SK-N-SH (cell line): Measurements from ENCODE around the gene ACTR3. TPM values are rescaled to one million over a fixed set of nuclear protein-coding genes. Genes with fewer than 3 reads are reported as not detected.
A peak's percentile ranks its signal among the peaks of the same experiment; 100 is the strongest.

Source experiments
- CTCF ChIA-PET: fragments of 300-600, 350-600 bp; formaldehyde crosslinking; extraction: SDS; loops from one replicate; lab custom pipeline; 2021; lab: Yijun Ruan, JAX
- POLR2A ChIA-PET: fragments of 350-600 bp; sonication (Branson Sonifier 250); formaldehyde crosslinking; extraction: SDS; loops from one replicate; lab custom pipeline; 2020; ENCODE audit warnings: antibody characterized with exemption, inconsistent platforms; lab: Yijun Ruan, JAX
- DNase-seq: peaks from one replicate; pipeline ENCODE4 v3.0.0; 2012
- H2AFZ ChIP-seq: fragments of 200-600 bp; sonication (generic); 2 replicates; pipeline ENCODE4 v1.8.1; 2016; ENCODE audit warnings: antibody characterized with exemption, mild to moderate bottlenecking, low read depth
- H3F3A ChIP-seq: fragments of 200-600 bp; sonication (generic); replicated peaks from 2 replicates; pipeline ENCODE3; 2016; ENCODE audit warnings: antibody characterized with exemption, mild to moderate bottlenecking; ENCODE audit not compliant: insufficient read depth
- H3K27ac ChIP-seq, 2 experiments: fragments of 200-500 bp in 1 of 2; fragments of 200-600 bp in 1 of 2; sonication (Bioruptor generic) in 1 of 2; sonication (generic), shearing (Covaris generic) in 1 of 2; 2 replicates each; pipeline versions ENCODE4 v1.5.1 to v1.6.1; 2014 to 2016; ENCODE audit warnings: low read depth in 2 of 2, inconsistent platforms in 1 of 2, low read length in 1 of 2, mild to moderate bottlenecking in 1 of 2, mixed read lengths in 1 of 2
- H3K27me3 ChIP-seq: fragments of 200-600 bp; sonication (generic), shearing (Covaris generic); 2 replicates; pipeline ENCODE4 v1.6.1; 2016; ENCODE audit warnings: mixed run types; ENCODE audit not compliant: insufficient read depth
- H3K36me3 ChIP-seq, 2 experiments: fragments of 200-500 bp in 1 of 2; fragments of 200-600 bp in 1 of 2; sonication (Bioruptor generic) in 1 of 2; sonication (generic) in 1 of 2; replicated peaks in 1 of 2; 2 replicates each; pipeline versions ENCODE3 to v1.5.1; 2014 to 2016; ENCODE audit warnings: low read length in 1 of 2, mild to moderate bottlenecking in 1 of 2; ENCODE audit not compliant: insufficient read depth in 2 of 2, control insufficient read depth in 1 of 2
- H3K4me1 ChIP-seq, 2 experiments: fragments of 200-500 bp in 1 of 2; fragments of 200-600 bp in 1 of 2; sonication (Bioruptor generic) in 1 of 2; sonication (generic), shearing (Covaris generic) in 1 of 2; 2 replicates each; pipeline versions ENCODE4 v1.5.1 to v1.6.1; 2014 to 2016; ENCODE audit warnings: low read depth in 1 of 2, low read length in 1 of 2, mixed run types in 1 of 2; ENCODE audit not compliant: insufficient read depth in 2 of 2, control insufficient read depth in 1 of 2
- H3K4me2 ChIP-seq: fragments of 200-600 bp; sonication (generic), shearing (Covaris generic); 2 replicates; pipeline ENCODE4 v1.6.1; 2017; ENCODE audit warnings: mixed run types
- H3K4me3 ChIP-seq, 2 experiments: fragments of 200-500 bp in 1 of 2; fragments of 200-600 bp in 1 of 2; sonication (Bioruptor generic) in 1 of 2; sonication (generic), shearing (Covaris generic) in 1 of 2; 2 replicates each; pipeline versions ENCODE4 v1.5.1 to v1.8.1; 2014 to 2016; ENCODE audit warnings: low read depth in 2 of 2, inconsistent platforms in 1 of 2, low read length in 1 of 2, mild to moderate bottlenecking in 1 of 2, mixed read lengths in 1 of 2, moderate library complexity in 1 of 2
- H3K79me2 ChIP-seq: fragments of 200-600 bp; sonication (generic); 2 replicates; pipeline ENCODE4 v1.8.1; 2017; ENCODE audit warnings: mild to moderate bottlenecking; ENCODE audit not compliant: insufficient read depth
- H3K9ac ChIP-seq: fragments of 200-600 bp; sonication (generic); 2 replicates; pipeline ENCODE4 v1.6.1; 2017; ENCODE audit warnings: mixed run types
- H3K9me2 ChIP-seq: fragments of 200-600 bp; sonication (generic); 2 replicates; pipeline ENCODE4 v1.6.1; 2017; ENCODE audit warnings: mixed run types
- H3K9me3 ChIP-seq: fragments of 200-600 bp; sonication (generic); 2 replicates; pipeline ENCODE4 v1.6.1; 2017; ENCODE audit warnings: mixed run types, mild to moderate bottlenecking, moderate library complexity
- H4K20me1 ChIP-seq: fragments of 200-600 bp; sonication (generic); 2 replicates; pipeline ENCODE4 v1.6.1; 2017; ENCODE audit warnings: mild to moderate bottlenecking, mixed run types; ENCODE audit not compliant: insufficient read depth
- CHD2 ChIP-seq: fragments of 150-350 bp; IDR thresholded peaks from 2 replicates; pipeline ENCODE4 v1.6.1; 2018; ENCODE audit warnings: low read length; ENCODE audit not compliant: partially characterized antibody
- ELF1 ChIP-seq: IDR thresholded peaks from 2 replicates; pipeline ENCODE4 v1.4.0; 2012
- EP300 ChIP-seq, 2 experiments: IDR thresholded peaks; 2 replicates each; pipeline versions ENCODE4 v1.4.0 to v1.6.1; 2012; ENCODE audit warnings: borderline replicate concordance in 1 of 2, low read depth in 1 of 2, low read length in 1 of 2
- EZH2phosphoT487 ChIP-seq: fragments of 200-600 bp; sonication (generic); IDR thresholded peaks from 2 replicates; pipeline ENCODE4 v1.6.1; 2017; ENCODE audit warnings: low read depth, mixed run types, mild to moderate bottlenecking, antibody characterized with exemption, moderate library complexity, borderline replicate concordance
- FOSL2 ChIP-seq: IDR thresholded peaks from 2 replicates; pipeline ENCODE4 v1.4.0; 2012; ENCODE audit warnings: low read depth, mild to moderate bottlenecking, moderate library complexity, borderline replicate concordance
- GATA2 ChIP-seq: sonication (generic); formaldehyde crosslinking; IDR thresholded peaks from 2 replicates; pipeline ENCODE4 v1.5.0; 2020; ENCODE audit warnings: mild to moderate bottlenecking, missing genetic modification reagents
- JUND ChIP-seq: IDR thresholded peaks from 2 replicates; pipeline ENCODE4 v1.4.0; 2012
- MAX ChIP-seq: IDR thresholded peaks from 2 replicates; pipeline ENCODE4 v1.4.0; 2012; ENCODE audit warnings: low read depth
- NFIC ChIP-seq: IDR thresholded peaks from 2 replicates; pipeline ENCODE4 v1.4.0; 2012; ENCODE audit warnings: borderline replicate concordance
- RAD21 ChIP-seq: IDR thresholded peaks from 2 replicates; pipeline ENCODE4 v1.6.1; 2012; ENCODE audit warnings: mild to moderate bottlenecking, low read length
- RCOR1 ChIP-seq: fragments of 150-350 bp; IDR thresholded peaks from 2 replicates; pipeline ENCODE4 v1.6.1; 2017; ENCODE audit warnings: antibody characterized with exemption, low read length
- SIN3A ChIP-seq: IDR thresholded peaks from 2 replicates; pipeline ENCODE4 v1.6.1; 2012; ENCODE audit warnings: low read depth, mild to moderate bottlenecking, low read length, moderate library complexity, borderline replicate concordance
- TAF1 ChIP-seq: IDR thresholded peaks from 2 replicates; pipeline ENCODE4 v1.6.1; 2012; ENCODE audit warnings: low read depth, mild to moderate bottlenecking, low read length, moderate library complexity, borderline replicate concordance
- TCF12 ChIP-seq: IDR thresholded peaks from 2 replicates; pipeline ENCODE4 v1.4.0; 2012
- TEAD4 ChIP-seq: IDR thresholded peaks from 2 replicates; pipeline ENCODE4 v1.4.0; 2012; ENCODE audit warnings: mild to moderate bottlenecking, borderline replicate concordance; ENCODE audit not compliant: insufficient read depth
- USF2 ChIP-seq: fragments of 150-350 bp; IDR thresholded peaks from 2 replicates; pipeline ENCODE4 v1.6.1; 2017; ENCODE audit warnings: antibody characterized with exemption, low read length, low read depth, borderline replicate concordance
- YY1 ChIP-seq: IDR thresholded peaks from 2 replicates; pipeline ENCODE4 v1.4.0; 2012; ENCODE audit warnings: low read depth, mild to moderate bottlenecking
- WGBS: methylation state at CpG from one replicate; pipeline ENCODE4 v1.1.6; 2017; ENCODE audit warnings: low lambda C conversion rate; 5-methylcytosine and 5-hydroxymethylcytosine counted together
- polyA plus RNA-seq, 3 experiments: library from polyadenylated mRNA; depleted of rRNA; stranded (reverse); fragments of >200 nt; gene quantifications; 2 replicates each; pipeline ENCODE4 v1.2.3, GENCODE V29; 2012

ACTR3 gene
- polyA plus RNA-seq, 1 of the 3 experiments (the other 2 are of a cell fraction) = 90.8 TPM

DNA sequence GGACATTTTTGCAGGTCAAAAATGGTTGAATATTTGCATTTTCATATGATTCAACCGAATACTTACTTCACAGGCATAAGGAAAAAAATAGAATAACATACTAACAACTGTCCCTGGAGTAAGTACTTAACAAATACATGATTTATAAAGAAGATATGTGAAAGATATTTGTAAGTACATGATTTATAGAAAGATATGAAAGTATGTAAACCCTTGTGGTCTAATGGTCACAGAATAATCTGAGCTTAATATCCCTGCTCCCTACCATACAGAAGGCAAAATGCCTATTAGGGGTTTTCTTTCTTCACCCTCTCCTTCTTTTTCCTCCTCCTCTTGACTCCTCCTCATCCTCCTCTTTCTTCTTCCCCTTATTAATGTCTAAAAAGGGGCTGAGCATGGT, 20.6 kb upstream of the ACTR3 start:
- Histone ChIP-seq H3K4me1 (peaks cover 2 to 4% of the 10 kb centered on the region in 2 experiments; a peak in 3 of 4 replicates), H4K20me1 (no peaks in the 10 kb centered on the region), H3K27me3 (no peaks in the 10 kb centered on the region), H3K9me2 (no peaks in the 10 kb centered on the region), H3K27ac (no peak overlapping the region), H3K9me3 (no peaks in the 10 kb centered on the region), H3K9ac (no peak overlapping the region), H2AFZ (no peak overlapping the region), H3F3A (peaks cover 8% of the 10 kb centered on the region), H3K36me3 (no peaks in the 10 kb centered on the region), H3K4me3 (no peak overlapping the region), H3K4me2 (no peak overlapping the region), H3K79me2 (no peaks in the 10 kb centered on the region)
- POLR2A ChIA-PET = no interaction called here
- TF ChIP-seq YY1 (no peak), MAX (no peak), JUND (no peak), TEAD4 (no peak)
- 79% methylated on average over 1 of the region's 1 CpG for WGBS
- no peak for DNase-seq
- CTCF ChIA-PET = no interaction called here

GRCh38 chr2:113872201-113872600, 17.7 kb upstream of the ACTR3 start:
- H2AFZ ChIP-seq = no peak overlapping the region
- H3K9ac ChIP-seq = peak overlapping the region; percentile 19; the same call in 1 of the 2 replicates
- H4K20me1 ChIP-seq = no peaks in the 10 kb centered on the region
- no peaks in the 10 kb centered on the region for H3K27me3 ChIP-seq
- H3F3A ChIP-seq = peaks cover 8% of the 10 kb centered on the region
- H3K4me1 ChIP-seq = peaks cover 4 to 7% of the 10 kb centered on the region in 2 experiments; a peak in 3 of 4 replicates
- DNase-seq = no peak
- H3K79me2 ChIP-seq = no peaks in the 10 kb centered on the region
- ChIA-PET POLR2A (no interaction called here), CTCF (interaction anchor here (1.2 kb wide), 1 partner anchor 17 kb away, joined by 3 read pairs; no protein-coding TSS in a partner anchor)
- peak overlapping the region in 1 of 2 experiments; percentile 49; a peak in 2 of 4 replicates for H3K27ac ChIP-seq
- no peak for TF ChIP-seq SIN3A
- peak; percentile 46 for TF ChIP-seq TCF12
- peak; percentile 47; the same call in 1 of the 2 replicates for TF ChIP-seq NFIC
- no peaks in the 10 kb centered on the region for H3K9me2 ChIP-seq
- 63% methylated on average over 4 of the region's 4 CpGs for WGBS
- no peaks in the 10 kb centered on the region for H3K9me3 ChIP-seq
- no peak overlapping the region for H3K4me3 ChIP-seq
- 0 out of 2 replicates have a peak overlapping the region, but pooled peaks have one; percentile 48 for H3K4me2 ChIP-seq
- H3K36me3 ChIP-seq = no peaks in the 10 kb centered on the region

- Histone ChIP-seq H3K27ac (no peak overlapping the region), H3F3A (peaks cover 13% of the 10 kb centered on the region), H3K9ac (no peak overlapping the region), H3K9me3 (no peaks in the 10 kb centered on the region), H3K27me3 (no peaks in the 10 kb centered on the region), H3K4me3 (no peak overlapping the region), H3K79me2 (no peaks in the 10 kb centered on the region), H3K36me3 (no peaks in the 10 kb centered on the region), H3K9me2 (no peaks in the 10 kb centered on the region), H4K20me1 (no peaks in the 10 kb centered on the region), H2AFZ (no peak overlapping the region), H3K4me1 (peaks cover 4 to 7% of the 10 kb centered on the region in 2 experiments; a peak in 3 of 4 replicates), H3K4me2 (peak overlapping the region; percentile 33; the same call in 1 of the 2 replicates)
- POLR2A ChIA-PET = no interaction called here
- TF ChIP-seq TCF12 (no peak), GATA2 (CRISPR knock-in tag) (no peak), USF2 (no peak), SIN3A (no peak), ELF1 (no peak), FOSL2 (no peak), RCOR1 (no peak), TAF1 (no peak), RAD21 (no peak), EZH2phosphoT487 (no peak), CHD2 (no peak), EP300 (IDR thresholded peaks at IDR 0.05; ENCODE audit: borderline replicate concordance in 1 of 2, low read depth in 1 of 2, low read length in 1 of 2) (no peak)
- DNase-seq = no peak
- WGBS = 47% methylated on average over 3 of the region's 3 CpGs
- CTCF ChIA-PET = no interaction called here
These were observed 16.0 kb upstream of the ACTR3 start for GRCh38 chr2:113873867-113874266.
